DOHH2 (cell line): Measurements from ENCODE around the gene ADGRB3.

ENCODE experiments used
- CTCF ChIP-seq: fragments of 200-600 bp; sonication (generic); IDR thresholded peaks from one replicate; pipeline ENCODE4 v1.5.1; 2014; ENCODE audit warnings: antibody characterized with exemption, mild to moderate bottlenecking, low read depth, low read length; ENCODE audit not compliant: poor library complexity, severe bottlenecking
- EZH2phosphoT487 ChIP-seq: fragments of 200-600 bp; sonication (generic); IDR thresholded peaks from 2 replicates; pipeline ENCODE4 v1.6.1; 2017; ENCODE audit warnings: borderline replicate concordance, mild to moderate bottlenecking, antibody characterized with exemption, low read length, moderate library complexity, mixed read lengths

DNA sequence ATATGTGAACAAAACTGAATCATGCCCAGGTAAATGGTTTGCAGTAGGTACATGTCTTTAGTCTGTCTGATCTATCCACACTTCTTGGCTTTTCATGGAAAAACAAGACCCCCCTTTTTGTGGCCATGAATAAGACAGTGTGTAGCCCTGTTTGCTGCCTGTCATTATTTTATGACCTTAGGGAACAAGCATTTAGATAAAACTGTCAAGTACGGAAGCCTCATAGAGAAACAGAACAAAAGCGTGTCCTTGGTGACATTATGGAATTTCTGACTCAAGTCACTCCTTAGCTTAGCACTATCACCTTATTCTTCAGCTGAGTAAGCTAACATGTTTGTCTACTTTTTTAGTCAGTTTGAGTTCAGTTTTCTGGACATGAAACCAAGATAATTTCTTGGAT lies 476.2 kb downstream of the ADGRB3 start:
- TF ChIP-seq CTCF (no peak), EZH2phosphoT487 (no peak)
